ENCODE data around the gene ZNF217.
"Not testable (repeated sequence)": the region's sequence is repeated elsewhere in the genome, so short reads cannot be mapped to it uniquely, and the experiment has no call there.

ZNF217 gene

DNA sequence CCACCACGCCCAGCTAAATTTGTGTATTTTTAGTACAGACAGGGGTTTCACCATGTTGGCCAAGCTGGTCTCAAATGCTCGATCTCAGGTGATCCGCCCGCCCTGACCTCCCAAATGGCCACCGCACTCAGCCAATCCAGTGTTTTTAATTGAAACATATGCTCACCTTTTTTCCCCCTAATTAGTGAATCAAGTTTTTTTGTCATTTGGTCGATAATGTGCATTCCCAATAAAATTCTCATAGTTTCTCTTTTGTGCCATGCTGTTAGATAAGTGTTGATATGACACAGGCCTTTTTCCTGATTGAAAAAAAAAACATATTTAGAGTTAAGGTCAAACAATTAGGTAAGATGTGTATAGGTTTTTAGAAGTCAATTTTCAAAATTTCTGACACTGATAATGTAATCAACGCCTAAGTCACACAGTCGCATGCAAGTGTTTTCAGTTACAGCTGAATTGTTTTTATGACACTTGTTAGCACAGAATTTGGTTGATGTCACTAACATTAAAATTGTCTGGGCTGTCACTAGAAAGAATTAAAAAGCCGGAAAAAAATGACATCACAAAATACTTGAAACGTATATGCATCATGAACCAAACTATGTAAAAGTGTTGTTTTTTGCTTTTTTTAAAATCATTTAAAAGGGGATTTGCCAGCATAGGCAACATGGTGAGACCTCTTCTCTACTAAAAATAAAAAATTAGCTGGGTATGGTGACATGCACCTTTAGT, 21.9 kb downstream of the ZNF217 start:
- no peak overlapping the region for H3K4me3 ChIP-seq (ENCODE audit: control insufficient read depth, low read depth, low read length)
- no peak for DNase-seq (ENCODE audit: low read depth)
- TF ChIP-seq, protein P1, sequence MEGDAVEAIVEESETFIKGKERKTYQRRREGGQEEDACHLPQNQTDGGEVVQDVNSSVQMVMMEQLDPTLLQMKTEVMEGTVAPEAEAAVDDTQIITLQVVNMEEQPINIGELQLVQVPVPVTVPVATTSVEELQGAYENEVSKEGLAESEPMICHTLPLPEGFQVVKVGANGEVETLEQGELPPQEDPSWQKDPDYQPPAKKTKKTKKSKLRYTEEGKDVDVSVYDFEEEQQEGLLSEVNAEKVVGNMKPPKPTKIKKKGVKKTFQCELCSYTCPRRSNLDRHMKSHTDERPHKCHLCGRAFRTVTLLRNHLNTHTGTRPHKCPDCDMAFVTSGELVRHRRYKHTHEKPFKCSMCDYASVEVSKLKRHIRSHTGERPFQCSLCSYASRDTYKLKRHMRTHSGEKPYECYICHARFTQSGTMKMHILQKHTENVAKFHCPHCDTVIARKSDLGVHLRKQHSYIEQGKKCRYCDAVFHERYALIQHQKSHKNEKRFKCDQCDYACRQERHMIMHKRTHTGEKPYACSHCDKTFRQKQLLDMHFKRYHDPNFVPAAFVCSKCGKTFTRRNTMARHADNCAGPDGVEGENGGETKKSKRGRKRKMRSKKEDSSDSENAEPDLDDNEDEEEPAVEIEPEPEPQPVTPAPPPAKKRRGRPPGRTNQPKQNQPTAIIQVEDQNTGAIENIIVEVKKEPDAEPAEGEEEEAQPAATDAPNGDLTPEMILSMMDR (IDR thresholded peaks at IDR 0.05; ENCODE audit: control insufficient read depth, insufficient read depth, low read depth, low read length, missing control alignments): no peak

DNA sequence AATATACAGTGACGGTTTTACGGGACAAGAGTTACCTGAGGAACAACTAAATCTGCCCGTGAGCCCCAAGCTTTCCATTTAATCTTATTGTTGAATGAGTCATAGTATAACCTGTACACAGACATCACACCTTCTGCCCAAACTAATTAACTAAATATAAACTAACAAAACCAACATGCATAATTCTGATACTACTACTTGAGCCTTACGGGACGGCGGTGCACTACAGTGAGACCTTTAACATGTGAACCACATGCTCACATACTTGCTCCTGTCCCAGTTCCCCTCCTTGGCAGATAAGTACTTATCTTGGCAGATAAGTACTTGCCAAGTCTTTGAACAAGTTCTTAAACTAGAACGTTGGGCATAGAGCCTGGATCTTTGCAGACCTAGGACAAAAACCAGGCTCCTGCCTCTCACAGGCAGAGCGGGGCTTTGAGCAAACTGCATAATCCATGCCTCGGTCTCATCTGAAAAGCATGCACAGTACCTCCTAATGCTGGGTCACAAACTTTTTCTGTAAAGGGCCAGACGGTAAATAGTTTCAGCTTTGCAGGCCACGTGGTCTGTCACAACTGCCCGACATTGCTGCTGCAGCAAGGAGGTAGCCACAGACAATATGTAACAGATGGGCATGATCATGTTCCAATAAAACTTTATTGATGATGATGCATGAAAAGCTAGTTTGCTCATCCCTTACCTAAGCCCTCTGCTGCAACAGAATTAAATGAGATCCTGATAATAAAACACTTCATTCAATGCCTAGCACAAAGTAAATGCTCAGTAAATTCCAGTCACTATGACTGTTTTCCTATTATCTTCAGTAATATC, 23.0 kb downstream of the ZNF217 start:
- H3K4me3 ChIP-seq (ENCODE audit: control insufficient read depth, low read depth, low read length): no peak overlapping the region
- TF ChIP-seq, protein P1 (IDR thresholded peaks at IDR 0.05; ENCODE audit: control insufficient read depth, insufficient read depth, low read depth, low read length, missing control alignments): no peak
- DNase-seq (ENCODE audit: low read depth): no peak

DNA sequence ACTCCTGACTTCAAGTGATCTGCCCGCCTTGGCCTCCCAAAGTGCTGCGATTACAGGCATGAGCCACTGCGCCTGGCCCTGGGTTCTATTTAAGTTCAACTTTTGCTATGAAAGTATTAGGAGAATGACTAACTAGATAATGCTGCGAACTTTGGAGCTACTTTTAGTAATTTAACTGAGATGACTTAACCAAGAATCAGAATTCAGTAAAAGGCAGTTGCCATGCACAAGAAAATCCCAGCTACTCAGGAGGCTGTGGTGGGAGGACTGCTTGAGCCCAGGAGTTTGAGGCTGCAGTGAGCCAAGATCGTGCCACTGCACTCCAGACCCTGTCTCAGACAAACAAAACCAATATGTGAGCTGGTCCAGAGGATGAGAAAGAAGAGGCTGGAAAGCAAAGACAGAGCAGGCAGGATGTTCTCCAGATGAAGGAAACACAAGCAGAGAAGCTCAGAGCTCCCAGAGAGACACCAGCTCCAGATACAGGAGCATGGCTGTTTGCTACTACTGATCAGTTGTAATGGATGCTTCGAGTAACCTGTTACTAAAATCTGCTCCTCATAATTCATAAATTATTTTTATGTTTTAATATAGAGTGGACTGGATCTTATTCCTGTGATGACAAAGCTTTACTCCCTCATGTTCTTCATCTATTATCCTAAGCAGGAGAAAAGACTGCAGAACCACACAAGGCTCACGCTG, 23.9 kb downstream of the ZNF217 start:
- no peak for DNase-seq (ENCODE audit: low read depth)
- TF ChIP-seq, protein P1 (IDR thresholded peaks at IDR 0.05; ENCODE audit: control insufficient read depth, insufficient read depth, low read depth, low read length, missing control alignments): no peak
- H3K4me3 ChIP-seq (ENCODE audit: control insufficient read depth, low read depth, low read length): no peak overlapping the region

DNA sequence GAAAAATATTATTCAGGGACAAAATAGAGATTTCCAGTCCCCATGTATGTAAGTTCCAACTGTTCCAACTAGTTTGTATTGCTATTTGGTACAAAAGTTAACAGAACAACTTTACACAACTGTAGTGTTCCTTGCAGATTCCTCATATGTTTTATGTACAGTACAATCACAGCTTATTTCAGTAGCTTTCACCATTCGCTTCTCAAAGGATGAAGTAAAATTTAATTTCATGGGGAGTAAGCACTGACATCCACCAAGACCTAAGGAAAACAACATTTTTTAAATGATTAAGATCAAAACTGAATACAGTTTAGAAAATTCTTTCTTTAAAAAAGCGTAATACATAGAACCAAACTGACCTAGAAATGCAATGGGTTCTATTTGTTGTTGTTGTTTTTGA, 24.6 kb downstream of the ZNF217 start:
- no peak for DNase-seq (ENCODE audit: low read depth)
- no peak overlapping the region for H3K4me3 ChIP-seq (ENCODE audit: control insufficient read depth, low read depth, low read length)
- TF ChIP-seq, protein P1 (IDR thresholded peaks at IDR 0.05; ENCODE audit: control insufficient read depth, insufficient read depth, low read depth, low read length, missing control alignments): no peak

DNA sequence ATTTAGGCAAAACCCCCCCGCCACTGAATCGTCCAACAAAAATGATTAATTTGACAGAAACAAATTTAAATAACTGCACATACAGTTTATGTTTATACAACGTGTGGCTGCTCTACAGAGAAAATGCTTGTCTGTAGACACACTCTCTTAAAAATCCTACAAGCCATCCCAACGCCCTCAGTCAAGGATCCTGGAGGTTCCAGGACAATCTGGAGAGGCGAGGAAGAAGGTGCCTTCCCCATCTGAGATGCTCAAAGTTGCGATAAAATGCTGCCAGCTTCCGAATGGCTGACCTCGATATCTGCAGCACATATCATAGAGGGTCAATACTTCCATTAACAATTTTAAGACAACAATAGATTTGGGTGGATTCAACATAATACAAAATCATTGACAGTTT, 25.3 kb downstream of the ZNF217 start:
- DNase-seq (ENCODE audit: low read depth): no peak
- no peak overlapping the region for H3K4me3 ChIP-seq (ENCODE audit: control insufficient read depth, low read depth, low read length)
- TF ChIP-seq, protein P1 (IDR thresholded peaks at IDR 0.05; ENCODE audit: control insufficient read depth, insufficient read depth, low read depth, low read length, missing control alignments): no peak

DNA sequence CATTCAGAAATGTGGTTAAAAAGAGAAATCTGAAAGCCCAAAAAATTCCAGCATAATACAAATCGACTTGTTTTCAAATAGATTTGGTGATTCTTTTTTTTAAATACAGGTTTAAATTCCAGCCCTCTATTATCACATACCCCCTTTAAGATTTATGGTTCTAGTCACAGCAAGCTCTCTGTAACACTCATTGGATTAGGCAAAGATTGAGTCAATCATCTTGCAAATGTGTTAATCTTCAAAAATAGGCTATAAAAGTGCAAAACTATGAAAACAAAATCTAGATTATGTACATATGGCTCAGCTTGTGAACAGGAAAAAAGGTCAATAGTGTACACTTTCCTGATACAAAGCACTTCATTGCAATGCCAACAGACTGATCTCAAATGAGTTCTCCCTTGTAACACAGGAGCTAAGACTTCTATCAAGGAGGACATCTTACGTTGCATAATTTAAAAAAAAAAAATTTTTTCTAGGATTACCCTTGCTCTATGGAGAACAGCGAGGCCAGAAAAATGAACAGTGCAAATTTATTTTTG, 26.2 kb downstream of the ZNF217 start:
- no peak for DNase-seq (ENCODE audit: low read depth)
- H3K4me3 ChIP-seq (ENCODE audit: control insufficient read depth, low read depth, low read length): no peak overlapping the region
- TF ChIP-seq, protein P1 (IDR thresholded peaks at IDR 0.05; ENCODE audit: control insufficient read depth, insufficient read depth, low read depth, low read length, missing control alignments): no peak

DNA sequence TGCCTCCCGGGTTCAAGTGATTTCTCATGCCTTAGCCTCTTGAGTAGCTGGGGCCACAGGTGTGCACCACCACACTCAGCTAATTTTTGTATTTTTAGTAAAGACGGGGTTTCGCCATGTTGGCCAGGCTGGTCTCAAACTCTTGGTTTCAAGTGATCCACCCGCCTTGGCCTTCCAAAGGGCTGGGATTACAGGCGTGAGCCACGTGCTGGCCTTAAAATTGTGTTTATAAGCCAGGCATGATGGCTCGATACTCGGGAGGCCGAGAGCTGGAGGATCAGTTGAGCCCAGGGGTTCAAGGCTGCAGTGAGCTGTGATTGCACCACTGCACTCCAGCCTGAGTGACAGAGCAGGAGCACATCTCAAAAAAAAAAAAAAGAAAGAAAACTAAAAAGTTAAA, 27.0 kb downstream of the ZNF217 start:
- not testable (repeated sequence) for DNase-seq (ENCODE audit: low read depth); H3K4me3 ChIP-seq (ENCODE audit: control insufficient read depth, low read depth, low read length)

All from AG09309 (cell line).